T-helper 2 cell treated with Interferon-gamma antibody and Interleukin-4, amounts not matched to agents 100 ng/mL and 5 ng/mL, for 36 hours (primary cell): Measurements from ENCODE around the gene C2orf66. TPM values are rescaled to one million over a fixed set of nuclear protein-coding genes. Genes with fewer than 3 reads are reported as not detected.

Source experiments
- intact Hi-C: fragments of 100-400 bp; cut with micrococcal nuclease; formaldehyde crosslinking; loops from one replicate; pipeline ENCODE4 v1.15.1; 2023
- total RNA-seq: library from RNA; stranded (reverse); gene quantifications from 2 replicates; pipeline ENCODE4 v1.2.3, GENCODE V29; 2022

The C2orf66 gene
- total RNA-seq, 1 donor from 2014 or later = 0.41 TPM

GRCh38 chr2:196767101-196767500 lies 42.1 kb downstream of the C2orf66 start:
- intact Hi-C loops = no loop called here

DNA sequence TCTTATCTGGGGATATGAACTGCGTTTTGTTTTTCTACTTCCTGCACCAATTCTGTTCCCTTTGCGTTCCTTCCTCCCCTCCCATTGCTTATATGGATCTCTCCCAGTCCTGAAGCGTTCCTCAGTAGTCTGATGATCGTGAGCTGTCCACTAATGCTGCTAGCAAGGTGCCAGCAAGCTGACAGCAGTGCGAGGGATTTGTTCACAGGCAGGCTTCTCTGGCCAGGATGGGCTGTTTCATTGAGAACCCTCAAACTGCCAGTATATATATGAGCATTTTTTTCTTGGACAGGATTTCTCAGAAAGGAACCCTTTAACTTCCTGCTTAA lies 49.8 kb downstream of the C2orf66 start:
- intact Hi-C loops = loop anchor here (1.0 kb wide), 1 partner anchor 461 kb away; no protein-coding TSS in a partner anchor

DNA sequence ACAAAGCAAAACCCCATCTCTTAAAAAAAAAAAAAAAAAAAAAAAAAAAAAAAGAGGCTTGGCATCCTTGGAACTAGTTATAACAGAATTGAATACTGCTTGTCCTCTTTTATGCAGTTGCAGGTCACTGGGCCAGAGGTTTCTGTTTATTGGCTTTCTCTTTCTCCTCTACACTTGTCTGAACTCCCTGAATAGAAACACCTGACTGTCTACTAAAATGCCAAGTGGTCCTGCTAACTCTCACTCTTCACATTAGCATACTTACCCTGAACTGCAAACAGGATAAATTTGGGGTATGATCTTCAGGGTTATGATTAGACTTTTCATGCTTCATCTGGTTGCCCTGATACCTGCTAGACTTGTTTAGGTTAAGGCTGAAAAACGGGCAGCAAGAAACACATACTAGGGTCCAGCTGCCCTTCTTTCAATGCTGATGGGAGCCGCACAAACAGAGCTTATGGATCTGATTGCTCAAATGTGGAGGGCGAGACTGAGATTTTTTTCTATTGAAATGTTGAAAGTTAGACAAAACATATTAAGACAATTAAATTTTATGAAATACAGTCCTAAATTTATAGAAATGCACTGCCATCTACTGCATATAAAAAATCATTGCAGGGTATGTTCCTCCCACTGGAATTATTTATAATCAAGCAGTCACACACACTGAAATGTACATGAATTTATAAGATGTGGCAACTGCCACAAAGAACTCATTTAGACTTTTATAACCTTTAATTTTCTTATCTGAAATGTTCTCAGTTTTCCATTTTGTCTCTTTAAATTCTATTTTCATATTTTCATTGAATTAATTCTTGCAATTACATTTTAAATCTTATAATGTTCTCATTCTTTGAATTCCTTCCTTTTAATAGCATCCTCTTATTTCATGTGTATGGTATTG lies 50.4 kb downstream of the C2orf66 start:
- intact Hi-C loops = loop anchor here (1.0 kb wide), 1 partner anchor 460 kb away; no protein-coding TSS in a partner anchor

Other genes starting within 250 kb of the C2orf66 start
- gene HECW2, start 215.8 kb downstream of the C2orf66 start, total RNA-seq = 0.57 and 0.64 TPM in 2 replicates
- 9.0 and 9.6 TPM in 2 replicates for gene CCDC150, start 169.6 kb downstream of the C2orf66 start, total RNA-seq
- gene GTF3C3, start 9.7 kb downstream of the C2orf66 start, total RNA-seq = 46.5 and 52.2 TPM in 2 replicates
- gene PGAP1, start 117.4 kb upstream of the C2orf66 start, total RNA-seq = 28.1 and 29.7 TPM in 2 replicates